HEK293 (cell line): ENCODE results near the gene AMT.

ENCODE experiments used
- CTCF ChIA-PET: fragments of 350-600 bp; formaldehyde crosslinking; extraction: SDS; loops from one replicate; lab custom pipeline; 2021; ENCODE audit warnings: antibody characterized with exemption; lab: Yijun Ruan, JAX
- POLR2A ChIA-PET: fragments of 300-600 bp; formaldehyde crosslinking; extraction: SDS; loops from one replicate; lab custom pipeline; 2020; ENCODE audit warnings: antibody characterized with exemption, inconsistent platforms; lab: Yijun Ruan, JAX
- H3K27ac ChIP-seq: fragments of 200-500 bp; sonication (Bioruptor generic); 2 replicates; pipeline ENCODE4 v1.5.1; 2014; ENCODE audit warnings: low read depth, low read length, control low read depth, inconsistent platforms; ENCODE audit errors: extremely low read depth
- H3K36me3 ChIP-seq, 2 experiments: fragments of 200-500 bp in 1 of 2; sonication (Bioruptor generic) in 1 of 2; 1 replicate in 1 of 2; 2 replicates in 1 of 2; pipeline ENCODE4 v1.5.1; 2014 to 2017; ENCODE audit warnings: inconsistent platforms in 2 of 2, low read length in 2 of 2; ENCODE audit not compliant: control insufficient read depth in 2 of 2, insufficient read depth in 1 of 2
- H3K4me1 ChIP-seq: fragments of 200-500 bp; sonication (Bioruptor generic); 2 replicates; pipeline ENCODE4 v1.5.1; 2014; ENCODE audit warnings: mild to moderate bottlenecking, low read length, inconsistent platforms; ENCODE audit not compliant: control insufficient read depth, insufficient read depth
- H3K4me3 ChIP-seq: 2 replicates; pipeline ENCODE4 v1.5.1; 2011; ENCODE audit warnings: low read depth, mild to moderate bottlenecking, control low read depth, low read length, moderate library complexity
- H3K9me3 ChIP-seq: fragments of 200-500 bp; sonication (Bioruptor generic); 2 replicates; pipeline ENCODE4 v1.5.1; 2014; ENCODE audit warnings: low read depth, low read length, inconsistent platforms; ENCODE audit not compliant: control insufficient read depth, insufficient read depth
- GFI1B ChIP-seq: fragments of 450-650 bp; formaldehyde crosslinking; IDR thresholded peaks from 2 replicates; pipeline ENCODE4 v1.5.1; 2016; ENCODE audit warnings: missing biosample characterization, missing genetic modification characterization
- MZF1 ChIP-seq: fragments of 450-650 bp; formaldehyde crosslinking; IDR thresholded peaks from 2 replicates; pipeline ENCODE4 v1.5.1; 2017; ENCODE audit warnings: missing biosample characterization, missing genetic modification characterization, borderline replicate concordance
- PBX3 ChIP-seq: sonication (generic); formaldehyde crosslinking; IDR thresholded peaks from 2 replicates; pipeline ENCODE4 v1.8.1; 2022; ENCODE audit warnings: mild to moderate bottlenecking, moderate library complexity, missing genetic modification reagents
- ZBTB6 ChIP-seq: fragments of 450-650 bp; formaldehyde crosslinking; IDR thresholded peaks from 2 replicates; pipeline ENCODE4 v1.5.1; 2017; ENCODE audit warnings: missing biosample characterization, missing genetic modification characterization
- ZBTB8A ChIP-seq: fragments of 450-650 bp; formaldehyde crosslinking; IDR thresholded peaks from 2 replicates; pipeline ENCODE4 v1.5.1; 2016; ENCODE audit warnings: missing biosample characterization, missing genetic modification characterization
- ZEB2 ChIP-seq: fragments of 450-650 bp; formaldehyde crosslinking; IDR thresholded peaks from 2 replicates; pipeline ENCODE4 v1.5.1; 2016; ENCODE audit warnings: missing biosample characterization, missing genetic modification characterization
- ZFHX2 ChIP-seq: fragments of 450-650 bp; formaldehyde crosslinking; conservative IDR thresholded peaks from 2 replicates; pipeline ENCODE4 v1.5.1; 2016; ENCODE audit warnings: missing biosample characterization, missing genetic modification characterization
- ZNF112 ChIP-seq: fragments of 450-650 bp; formaldehyde crosslinking; IDR thresholded peaks from 2 replicates; pipeline ENCODE4 v1.5.0; 2017; ENCODE audit warnings: missing biosample characterization, missing genetic modification characterization
- ZNF138 ChIP-seq: fragments of 450-650 bp; formaldehyde crosslinking; IDR thresholded peaks from 2 replicates; pipeline ENCODE4 v1.5.1; 2016; ENCODE audit warnings: missing biosample characterization, missing genetic modification characterization, borderline replicate concordance
- ZNF169 ChIP-seq: fragments of 450-650 bp; formaldehyde crosslinking; IDR thresholded peaks from 2 replicates; pipeline ENCODE4 v1.5.1; 2016; ENCODE audit warnings: missing biosample characterization, missing genetic modification characterization
- ZNF223 ChIP-seq: fragments of 450-650 bp; formaldehyde crosslinking; IDR thresholded peaks from 2 replicates; pipeline ENCODE4 v1.5.1; 2016; ENCODE audit warnings: missing biosample characterization, missing genetic modification characterization
- ZNF266 ChIP-seq: fragments of 450-650 bp; formaldehyde crosslinking; IDR thresholded peaks from 2 replicates; pipeline ENCODE4 v1.5.1; 2016; ENCODE audit warnings: missing biosample characterization, missing genetic modification characterization, low read depth
- ZNF274 ChIP-seq, 2 experiments: fragments of 200-500 bp in 1 of 2; fragments of 450-650 bp in 1 of 2; sonication (Bioruptor generic) in 1 of 2; formaldehyde crosslinking in 1 of 2; IDR thresholded peaks; 2 replicates each; pipeline versions ENCODE4 v1.5.1 to v1.6.1; 2014 to 2016; ENCODE audit warnings: borderline replicate concordance in 1 of 2, inconsistent platforms in 1 of 2, low read length in 1 of 2, missing biosample characterization in 1 of 2, missing genetic modification characterization in 1 of 2
- ZNF311 ChIP-seq: fragments of 450-650 bp; formaldehyde crosslinking; IDR thresholded peaks from 2 replicates; pipeline ENCODE4 v1.5.1; 2017; ENCODE audit warnings: missing biosample characterization, missing genetic modification characterization, borderline replicate concordance
- ZNF324 ChIP-seq: fragments of 450-650 bp; formaldehyde crosslinking; IDR thresholded peaks from 2 replicates; pipeline ENCODE4 v1.5.1; 2016; ENCODE audit warnings: missing biosample characterization, missing genetic modification characterization
- ZNF391 ChIP-seq: fragments of 450-650 bp; formaldehyde crosslinking; IDR thresholded peaks from 2 replicates; pipeline ENCODE4 v1.5.1; 2016; ENCODE audit warnings: low read depth, missing biosample characterization, missing genetic modification characterization, borderline replicate concordance
- ZNF473 ChIP-seq: fragments of 450-650 bp; formaldehyde crosslinking; IDR thresholded peaks from 2 replicates; pipeline ENCODE4 v1.5.1; 2017; ENCODE audit warnings: missing biosample characterization, missing genetic modification characterization
- ZNF501 ChIP-seq: fragments of 450-650 bp; formaldehyde crosslinking; IDR thresholded peaks from 2 replicates; pipeline ENCODE4 v1.5.1; 2016; ENCODE audit warnings: missing biosample characterization, missing genetic modification characterization
- ZNF510 ChIP-seq: fragments of 450-650 bp; formaldehyde crosslinking; IDR thresholded peaks from 2 replicates; pipeline ENCODE4 v1.5.1; 2018; ENCODE audit warnings: mild to moderate bottlenecking, missing genetic modification characterization, missing biosample characterization; ENCODE audit not compliant: insufficient replicate concordance
- ZNF530 ChIP-seq: fragments of 450-650 bp; formaldehyde crosslinking; IDR thresholded peaks from 2 replicates; pipeline ENCODE4 v1.5.1; 2016; ENCODE audit warnings: low read depth, missing biosample characterization, missing genetic modification characterization
- ZNF558 ChIP-seq: fragments of 450-650 bp; formaldehyde crosslinking; IDR thresholded peaks from 2 replicates; pipeline ENCODE4 v1.5.1; 2016; ENCODE audit warnings: missing biosample characterization, missing genetic modification characterization
- ZNF747 ChIP-seq: fragments of 450-650 bp; formaldehyde crosslinking; IDR thresholded peaks from 2 replicates; pipeline ENCODE4 v1.5.1; 2016; ENCODE audit warnings: missing biosample characterization, missing genetic modification characterization
- ZSCAN16 ChIP-seq: fragments of 450-650 bp; formaldehyde crosslinking; IDR thresholded peaks from 2 replicates; pipeline ENCODE4 v1.5.1; 2016; ENCODE audit warnings: missing biosample characterization, missing genetic modification characterization
- TF ChIP-seq, protein P1 (sequence below): IDR thresholded peaks from 2 replicates; pipeline ENCODE4 v1.6.1; 2011; ENCODE audit warnings: mild to moderate bottlenecking, low read depth, low read length, borderline replicate concordance
- TF ChIP-seq, protein P2 (sequence below): fragments of 450-650 bp; formaldehyde crosslinking; IDR thresholded peaks from 2 replicates; pipeline ENCODE4 v1.5.1; 2016; ENCODE audit warnings: missing biosample characterization, missing genetic modification characterization, borderline replicate concordance

The AMT gene

DNA sequence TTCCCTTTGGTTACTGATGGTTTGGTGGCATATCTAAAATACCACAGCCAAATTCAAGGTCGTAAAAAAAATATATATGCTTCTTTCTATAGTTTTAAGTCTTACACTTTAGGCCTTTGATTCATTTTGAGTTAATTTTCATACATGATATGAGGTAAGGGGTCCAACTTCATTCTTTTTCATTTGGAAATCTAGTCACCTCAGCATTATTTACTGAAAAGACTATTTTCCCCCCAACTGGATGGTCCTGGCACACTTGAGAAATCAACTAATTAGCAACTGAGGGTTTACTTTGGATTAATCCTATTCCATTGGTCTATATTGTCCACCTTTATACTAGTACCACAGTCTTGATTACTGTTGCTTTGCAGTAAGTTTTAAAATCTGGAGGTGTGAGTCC, 36.7 kb downstream of the AMT start (continued):
- no peak for TF ChIP-seq ZSCAN16 (tag by site-specific recombination)
- no peak for TF ChIP-seq ZNF274 (IDR thresholded peaks at IDR 0.05; ENCODE audit: low read length)
- no peak for TF ChIP-seq ZNF274 (tag by site-specific recombination; IDR thresholded peaks at IDR 0.05; ENCODE audit: borderline replicate concordance)
- no peak for TF ChIP-seq ZNF558 (tag by site-specific recombination)
- no peak for TF ChIP-seq PBX3 (CRISPR knock-in tag)
- TF ChIP-seq ZNF223 (tag by site-specific recombination) = no peak
- no peak for TF ChIP-seq ZNF501 (tag by site-specific recombination)
- TF ChIP-seq ZNF311 = no peak
- no peak for TF ChIP-seq ZNF324
- no peak for TF ChIP-seq ZBTB6

DNA sequence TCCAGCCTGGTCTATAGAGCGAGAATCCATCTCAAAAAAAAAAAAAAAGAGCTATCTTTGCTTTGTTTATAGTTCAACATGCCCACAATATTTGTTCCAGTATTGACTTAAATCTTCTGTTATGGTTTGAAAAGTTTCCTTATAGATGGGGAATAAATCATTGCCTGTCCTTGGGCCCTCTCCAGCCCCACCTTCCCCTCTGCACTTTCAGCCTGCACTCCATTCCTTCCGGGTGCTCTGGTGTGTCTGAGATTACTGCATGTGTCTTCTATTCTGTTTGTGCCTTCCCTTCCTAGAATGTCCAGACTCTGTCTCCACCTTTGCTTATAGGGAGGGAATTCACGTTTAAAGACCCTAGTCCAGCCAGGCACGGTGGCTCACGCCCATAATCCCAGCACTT, 38.9 kb downstream of the AMT start:
- Histone ChIP-seq H3K4me3 (no peak overlapping the region), H3K27ac (no peak overlapping the region), H3K9me3 (no peaks in the 10 kb centered on the region), H3K36me3 (peaks cover 0 to 3% of the 10 kb centered on the region in 2 experiments; a peak in 2 of 3 replicates), H3K4me1 (no peaks in the 10 kb centered on the region)
- no peak for TF ChIP-seq GFI1B (tag by site-specific recombination)
- no peak for TF ChIP-seq ZNF311
- no peak for TF ChIP-seq ZNF169 (tag by site-specific recombination)
- no peak for TF ChIP-seq MZF1 (tag by site-specific recombination)
- no peak for TF ChIP-seq ZNF266 (tag by site-specific recombination)
- TF ChIP-seq ZFHX2 = no peak
- no peak for TF ChIP-seq ZEB2
- no peak for TF ChIP-seq ZNF112 (tag by site-specific recombination)
- CTCF ChIA-PET = interaction anchor here (0.6 kb wide), 1 partner anchor 11 kb away, joined by 4 read pairs; no protein-coding TSS in a partner anchor
- POLR2A ChIA-PET = no interaction called here

- H3K36me3 ChIP-seq = peaks cover 14 to 26% of the 10 kb centered on the region in 2 experiments; a peak in 2 of 3 replicates
- ChIA-PET POLR2A (no interaction called here), CTCF (no interaction called here)
- no peaks in the 10 kb centered on the region for H3K9me3 ChIP-seq
- H3K27ac ChIP-seq = no peak overlapping the region
- no peak overlapping the region for H3K4me3 ChIP-seq
- H3K4me1 ChIP-seq = no peaks in the 10 kb centered on the region
- TF ChIP-seq ZBTB8A (tag by site-specific recombination) (no peak), ZNF391 (tag by site-specific recombination) (no peak), ZNF510 (no peak), ZNF311 (no peak), ZNF747 (tag by site-specific recombination) (no peak), ZNF138 (tag by site-specific recombination) (no peak), ZNF473 (tag by site-specific recombination) (no peak), ZNF530 (tag by site-specific recombination) (no peak)
- TF ChIP-seq, protein P1, sequence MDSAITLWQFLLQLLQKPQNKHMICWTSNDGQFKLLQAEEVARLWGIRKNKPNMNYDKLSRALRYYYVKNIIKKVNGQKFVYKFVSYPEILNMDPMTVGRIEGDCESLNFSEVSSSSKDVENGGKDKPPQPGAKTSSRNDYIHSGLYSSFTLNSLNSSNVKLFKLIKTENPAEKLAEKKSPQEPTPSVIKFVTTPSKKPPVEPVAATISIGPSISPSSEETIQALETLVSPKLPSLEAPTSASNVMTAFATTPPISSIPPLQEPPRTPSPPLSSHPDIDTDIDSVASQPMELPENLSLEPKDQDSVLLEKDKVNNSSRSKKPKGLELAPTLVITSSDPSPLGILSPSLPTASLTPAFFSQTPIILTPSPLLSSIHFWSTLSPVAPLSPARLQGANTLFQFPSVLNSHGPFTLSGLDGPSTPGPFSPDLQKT = no peak
- TF ChIP-seq, protein P2, sequence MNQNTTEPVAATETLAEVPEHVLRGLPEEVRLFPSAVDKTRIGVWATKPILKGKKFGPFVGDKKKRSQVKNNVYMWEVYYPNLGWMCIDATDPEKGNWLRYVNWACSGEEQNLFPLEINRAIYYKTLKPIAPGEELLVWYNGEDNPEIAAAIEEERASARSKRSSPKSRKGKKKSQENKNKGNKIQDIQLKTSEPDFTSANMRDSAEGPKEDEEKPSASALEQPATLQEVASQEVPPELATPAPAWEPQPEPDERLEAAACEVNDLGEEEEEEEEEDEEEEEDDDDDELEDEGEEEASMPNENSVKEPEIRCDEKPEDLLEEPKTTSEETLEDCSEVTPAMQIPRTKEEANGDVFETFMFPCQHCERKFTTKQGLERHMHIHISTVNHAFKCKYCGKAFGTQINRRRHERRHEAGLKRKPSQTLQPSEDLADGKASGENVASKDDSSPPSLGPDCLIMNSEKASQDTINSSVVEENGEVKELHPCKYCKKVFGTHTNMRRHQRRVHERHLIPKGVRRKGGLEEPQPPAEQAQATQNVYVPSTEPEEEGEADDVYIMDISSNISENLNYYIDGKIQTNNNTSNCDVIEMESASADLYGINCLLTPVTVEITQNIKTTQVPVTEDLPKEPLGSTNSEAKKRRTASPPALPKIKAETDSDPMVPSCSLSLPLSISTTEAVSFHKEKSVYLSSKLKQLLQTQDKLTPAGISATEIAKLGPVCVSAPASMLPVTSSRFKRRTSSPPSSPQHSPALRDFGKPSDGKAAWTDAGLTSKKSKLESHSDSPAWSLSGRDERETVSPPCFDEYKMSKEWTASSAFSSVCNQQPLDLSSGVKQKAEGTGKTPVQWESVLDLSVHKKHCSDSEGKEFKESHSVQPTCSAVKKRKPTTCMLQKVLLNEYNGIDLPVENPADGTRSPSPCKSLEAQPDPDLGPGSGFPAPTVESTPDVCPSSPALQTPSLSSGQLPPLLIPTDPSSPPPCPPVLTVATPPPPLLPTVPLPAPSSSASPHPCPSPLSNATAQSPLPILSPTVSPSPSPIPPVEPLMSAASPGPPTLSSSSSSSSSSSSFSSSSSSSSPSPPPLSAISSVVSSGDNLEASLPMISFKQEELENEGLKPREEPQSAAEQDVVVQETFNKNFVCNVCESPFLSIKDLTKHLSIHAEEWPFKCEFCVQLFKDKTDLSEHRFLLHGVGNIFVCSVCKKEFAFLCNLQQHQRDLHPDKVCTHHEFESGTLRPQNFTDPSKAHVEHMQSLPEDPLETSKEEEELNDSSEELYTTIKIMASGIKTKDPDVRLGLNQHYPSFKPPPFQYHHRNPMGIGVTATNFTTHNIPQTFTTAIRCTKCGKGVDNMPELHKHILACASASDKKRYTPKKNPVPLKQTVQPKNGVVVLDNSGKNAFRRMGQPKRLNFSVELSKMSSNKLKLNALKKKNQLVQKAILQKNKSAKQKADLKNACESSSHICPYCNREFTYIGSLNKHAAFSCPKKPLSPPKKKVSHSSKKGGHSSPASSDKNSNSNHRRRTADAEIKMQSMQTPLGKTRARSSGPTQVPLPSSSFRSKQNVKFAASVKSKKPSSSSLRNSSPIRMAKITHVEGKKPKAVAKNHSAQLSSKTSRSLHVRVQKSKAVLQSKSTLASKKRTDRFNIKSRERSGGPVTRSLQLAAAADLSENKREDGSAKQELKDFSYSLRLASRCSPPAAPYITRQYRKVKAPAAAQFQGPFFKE (tag by site-specific recombination) = no peak
These were observed 43.9 kb downstream of the AMT start for GRCh38 chr3:49378249-49378895.
